Stimulated activated CD4-positive, alpha-beta T cell treated with anti-CD3 and anti-CD28 coated beads, Interleukin-4, amount 100 ng/mL, for 1 hour (primary cell): ENCODE measurements around the gene FANCC.

ENCODE experiments used
- DNase-seq: peaks from one replicate; pipeline ENCODE4 v3.0.0-alpha.2; 2020

The FANCC gene

GRCh38 chr9:95055851-95056551 is 261.5 kb downstream of the FANCC start:
- DNase-seq: no peak

DNA sequence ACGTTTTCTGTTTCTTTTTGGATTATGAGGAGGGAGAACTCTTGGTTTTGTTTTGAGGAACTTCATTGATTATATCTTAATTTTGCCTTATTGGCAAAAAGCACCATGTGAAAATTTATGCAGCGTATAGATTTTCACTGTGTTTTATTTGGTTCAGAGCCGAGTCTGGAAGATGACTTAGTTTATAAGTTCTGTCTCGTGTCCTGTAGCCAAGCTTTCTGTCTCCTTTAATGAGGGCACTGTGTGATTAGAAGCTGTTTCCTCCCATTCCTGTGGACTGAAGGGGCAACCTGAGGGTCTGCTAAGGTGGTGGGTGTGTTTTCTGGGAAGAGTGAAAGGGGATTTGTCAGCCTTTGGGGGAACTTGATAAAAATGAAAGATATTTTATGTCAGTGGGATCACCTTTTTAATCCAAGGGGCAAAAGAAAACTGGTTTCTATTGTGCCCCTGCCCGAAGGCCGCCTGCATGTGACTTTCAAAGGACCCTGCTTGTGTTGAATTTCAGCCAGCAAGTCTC is 262.1 kb downstream of the FANCC start:
- no peak for DNase-seq

DNA sequence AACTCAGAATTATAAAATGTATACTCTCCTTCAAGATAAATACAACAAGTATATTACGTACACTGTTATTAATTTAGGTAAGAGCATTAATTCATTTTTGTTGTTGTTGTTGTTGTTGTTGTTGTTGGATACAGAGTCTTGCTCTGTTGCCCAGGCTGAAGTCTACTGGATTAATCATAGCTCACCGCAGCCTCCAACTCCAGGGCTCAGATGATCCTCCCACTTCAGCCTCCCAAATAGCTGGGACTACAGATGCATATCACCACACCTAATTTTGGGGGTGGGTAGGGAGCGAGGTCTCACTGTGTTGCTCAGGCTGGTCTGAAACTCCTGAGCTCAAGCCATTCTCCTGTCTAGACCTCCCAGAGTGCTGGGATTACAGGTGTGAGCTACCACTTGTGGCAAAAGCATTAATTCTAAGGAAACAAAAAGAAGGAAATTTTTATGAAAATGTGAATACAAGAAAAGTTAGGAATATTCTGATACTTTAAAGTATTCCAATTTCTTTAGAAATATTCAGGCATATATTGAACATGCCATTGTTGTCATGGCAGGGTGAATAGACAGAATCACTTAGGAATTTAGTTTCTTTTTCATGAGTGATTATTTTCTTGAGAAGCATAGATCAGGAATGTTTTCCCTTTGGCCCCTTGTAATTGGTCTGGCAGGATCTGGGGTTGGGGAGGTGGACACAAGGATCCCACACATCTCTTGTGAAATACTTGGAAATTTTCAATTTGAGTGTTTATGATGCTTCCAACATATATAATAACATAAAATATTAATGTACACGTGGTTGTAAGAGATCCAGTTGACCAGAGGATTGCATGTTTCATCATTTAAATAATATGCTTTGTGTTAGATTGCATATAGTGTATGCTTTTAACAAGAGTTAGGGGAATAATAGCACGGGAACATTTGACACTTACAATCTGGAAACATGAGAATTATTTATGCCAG is 263.6 kb downstream of the FANCC start:
- DNase-seq: no peak

GRCh38 chr9:95049761-95050160 is 267.7 kb downstream of the FANCC start:
- DNase-seq: no peak
